IgD-negative memory B cell (primary cell): ENCODE measurements around the gene HDLBP. TPM values are rescaled to one million over a fixed set of nuclear protein-coding genes. Genes with fewer than 3 reads are reported as not detected.

Experiments
- H3K27ac Mint-ChIP-seq, 3 donors: one replicate each; pipeline ENCODE4 v1.8.0; 2020 to 2022; ENCODE audit warnings: mild to moderate bottlenecking in 3 of 3, mixed read lengths in 3 of 3, moderate library complexity in 1 of 3
- H3K27me3 Mint-ChIP-seq: one replicate; pipeline ENCODE4 v1.8.0; 2021; ENCODE audit warnings: mixed read lengths
- H3K36me3 Mint-ChIP-seq: one replicate; pipeline ENCODE4 v1.8.0; 2020; ENCODE audit warnings: mild to moderate bottlenecking, mixed read lengths
- H3K4me1 Mint-ChIP-seq, 3 donors: one replicate each; pipeline ENCODE4 v1.8.0; 2020 to 2022; ENCODE audit warnings: mixed read lengths in 3 of 3, mild to moderate bottlenecking in 1 of 3
- H3K4me3 Mint-ChIP-seq, 4 donors: one replicate each; pipeline ENCODE4 v1.8.0; 2020 to 2022; ENCODE audit warnings: mild to moderate bottlenecking in 4 of 4, mixed read lengths in 4 of 4, moderate library complexity in 3 of 4
- H3K9me3 Mint-ChIP-seq, 3 donors: one replicate each; pipeline ENCODE4 v1.8.0; 2020 to 2021; ENCODE audit warnings: mixed read lengths in 3 of 3, mild to moderate bottlenecking in 1 of 3
- polyA plus RNA-seq: library from polyadenylated mRNA; unstranded; fragments of 300-500 nt; fragmentation: Illumina TruSeq; gene quantifications from one replicate; pipeline ENCODE4 v1.2.3, GENCODE V29; 2021

The HDLBP gene
- polyA plus RNA-seq, 1 donor from 2014 or later, result 55.3 TPM

DNA sequence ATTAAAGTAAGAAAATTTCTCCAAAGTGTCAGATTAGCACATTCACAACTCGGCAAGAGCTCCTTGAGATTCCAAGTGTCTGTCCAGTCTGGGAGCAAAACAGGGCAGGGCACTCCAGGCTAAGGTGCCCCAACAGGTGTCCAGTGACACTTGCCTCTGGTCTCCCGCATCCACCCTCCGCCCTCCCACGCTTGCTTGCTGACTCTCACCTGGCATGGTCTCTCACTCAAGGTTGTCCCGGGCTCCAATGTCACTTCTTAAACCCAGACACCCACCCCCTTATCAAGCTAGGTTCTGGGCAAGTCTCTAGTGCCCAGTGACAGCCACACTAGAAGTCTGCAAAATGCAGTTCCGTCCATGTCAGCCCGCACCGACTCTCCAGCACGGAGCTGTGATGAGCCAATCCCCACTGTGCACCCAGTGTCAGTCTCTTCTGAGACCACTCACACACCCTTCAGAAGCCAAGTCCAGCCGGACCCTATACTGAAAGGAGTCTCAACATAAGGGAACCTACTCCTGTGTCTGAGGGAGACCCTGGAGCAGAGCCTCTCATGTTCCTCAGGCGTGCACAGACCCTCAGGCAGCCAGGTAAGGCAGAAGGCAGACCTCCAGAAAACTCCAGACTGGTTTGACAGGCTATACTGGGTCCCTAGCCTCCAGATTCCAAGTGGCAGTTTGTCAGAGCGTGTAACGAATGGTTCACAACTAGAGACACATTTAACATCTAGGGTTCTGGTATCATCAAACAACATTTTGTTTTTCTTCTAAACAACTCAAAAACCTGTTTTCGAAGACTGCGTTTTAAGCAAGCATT is 45.6 kb downstream of the HDLBP start:
- Mint-ChIP-seq H3K4me3 (peak overlapping the region in 2 of 4 donors; percentile 43 to 99), H3K27ac (peak overlapping the region in 2 of 3 donors; percentile 12 to 75), H3K27me3 (no peaks in the 10 kb centered on the region), H3K9me3 (no peaks in the 10 kb centered on the region), H3K4me1 (peaks cover 20 to 26% (median 21%) of the 10 kb centered on the region in 3 donors), H3K36me3 (no peaks in the 10 kb centered on the region)

DNA sequence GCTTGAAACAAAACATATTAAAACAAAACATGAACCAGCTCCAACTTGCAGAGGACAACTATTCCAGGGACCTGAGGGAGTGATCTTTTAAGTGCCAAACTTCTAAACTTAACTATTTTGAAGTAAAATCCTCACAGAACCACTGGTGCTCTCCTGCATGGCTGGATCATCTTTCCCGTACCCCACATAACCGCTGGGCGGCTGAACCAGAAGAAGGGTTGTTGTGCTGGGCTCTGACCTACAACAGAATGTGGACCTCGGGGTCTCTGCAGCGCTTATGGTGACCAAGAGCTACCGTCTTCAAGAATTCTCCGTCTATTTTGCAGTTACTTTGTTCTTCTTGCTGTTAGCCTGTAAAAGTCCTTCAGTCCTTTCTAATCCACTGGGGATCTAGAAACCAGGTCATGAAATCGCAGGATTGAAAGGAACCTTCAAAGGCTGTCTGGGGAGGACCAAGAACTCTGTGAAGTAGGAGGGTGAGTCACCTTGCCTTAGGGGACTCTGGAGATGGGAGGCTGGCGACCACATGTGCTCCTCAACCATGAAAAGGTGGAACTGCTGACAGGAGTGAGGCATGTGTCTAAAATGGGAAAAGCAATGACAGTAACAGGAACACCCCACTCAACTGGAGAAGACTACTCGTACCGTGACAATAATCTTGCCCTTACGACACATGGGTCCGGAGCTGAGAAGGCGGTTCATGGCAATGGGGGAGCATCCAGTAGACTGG is 46.6 kb downstream of the HDLBP start:
- Mint-ChIP-seq H3K4me3 (peak overlapping the region in 2 of 4 donors; percentile 42 to 99), H3K27ac (peak overlapping the region in 2 of 3 donors; percentile 57 to 74), H3K4me1 (peaks cover 19 to 23% (median 19%) of the 10 kb centered on the region in 3 donors), H3K36me3 (no peaks in the 10 kb centered on the region), H3K27me3 (no peaks in the 10 kb centered on the region), H3K9me3 (no peaks in the 10 kb centered on the region)

DNA sequence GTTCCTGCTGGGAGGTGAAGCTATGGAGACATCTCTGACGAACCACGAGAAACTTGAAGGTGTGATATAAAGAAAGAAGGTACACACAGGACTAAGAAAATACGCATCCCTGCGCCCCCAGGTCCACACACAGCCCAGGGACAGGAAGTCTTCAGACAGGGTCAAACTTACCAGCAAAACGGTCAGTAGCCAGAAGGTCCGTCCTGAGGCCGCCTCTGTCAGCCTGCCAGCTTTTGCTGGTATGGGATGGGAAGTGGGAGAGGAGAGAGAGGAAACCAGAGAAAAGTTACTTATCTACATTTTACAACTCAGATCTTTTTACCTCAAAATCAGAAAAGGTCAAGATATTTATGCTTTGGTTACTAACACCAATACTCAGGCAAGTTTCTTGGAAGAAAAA is 47.2 kb downstream of the HDLBP start:
- H3K4me3 Mint-ChIP-seq, result peak overlapping the region in 1 of 4 donors; percentile 81
- H3K36me3 Mint-ChIP-seq, result no peaks in the 10 kb centered on the region
- peak overlapping the region in 1 of 3 donors; percentile 74 for H3K27ac Mint-ChIP-seq
- no peaks in the 10 kb centered on the region for H3K9me3 Mint-ChIP-seq
- H3K4me1 Mint-ChIP-seq, result peaks cover 14 to 19% (median 17%) of the 10 kb centered on the region in 3 donors
- no peaks in the 10 kb centered on the region for H3K27me3 Mint-ChIP-seq

DNA sequence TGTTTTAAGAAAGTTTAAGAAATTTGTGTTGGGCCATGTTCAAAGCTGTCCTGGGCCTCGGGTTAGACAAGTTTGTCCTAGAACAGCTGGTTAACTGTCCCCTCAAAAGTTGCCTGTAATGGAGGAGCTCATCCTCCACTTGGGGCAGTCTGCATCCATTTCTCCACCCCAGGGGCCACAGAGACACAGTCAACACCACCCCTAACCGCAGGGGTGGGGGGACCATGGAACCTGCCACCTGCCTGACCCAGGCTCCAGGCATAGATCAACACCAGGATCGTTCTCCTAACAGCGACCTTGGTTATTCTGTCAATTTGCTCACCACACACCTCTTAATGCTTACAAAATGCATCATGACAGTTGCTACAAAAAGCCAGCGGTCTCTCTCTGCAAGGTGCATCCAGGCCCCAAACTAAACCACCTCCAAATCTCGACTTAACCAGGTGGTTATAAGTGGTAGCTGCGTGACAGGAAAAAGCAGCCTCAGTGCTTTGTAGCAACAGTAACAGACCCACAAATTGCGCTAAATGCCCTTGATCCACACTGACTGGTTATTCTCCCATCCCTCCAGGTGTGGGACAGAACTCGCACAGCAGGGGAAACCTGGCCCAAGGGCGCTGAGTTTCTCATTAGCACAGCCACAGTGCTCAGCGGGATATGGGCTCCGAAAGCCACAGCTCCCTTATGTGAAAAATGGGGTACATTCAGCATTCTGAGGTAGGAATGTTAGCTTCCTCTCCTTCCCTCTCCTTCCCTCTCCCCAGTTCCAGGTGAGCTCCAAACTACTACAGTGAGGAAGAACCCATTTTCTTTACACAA is 48.0 kb downstream of the HDLBP start:
- Mint-ChIP-seq H3K4me3 (peak overlapping the region in 1 of 4 donors; percentile 81), H3K36me3 (no peaks in the 10 kb centered on the region), H3K4me1 (peaks cover 12 to 18% (median 17%) of the 10 kb centered on the region in 3 donors), H3K27ac (no peak overlapping the region), H3K27me3 (no peaks in the 10 kb centered on the region), H3K9me3 (no peaks in the 10 kb centered on the region)

DNA sequence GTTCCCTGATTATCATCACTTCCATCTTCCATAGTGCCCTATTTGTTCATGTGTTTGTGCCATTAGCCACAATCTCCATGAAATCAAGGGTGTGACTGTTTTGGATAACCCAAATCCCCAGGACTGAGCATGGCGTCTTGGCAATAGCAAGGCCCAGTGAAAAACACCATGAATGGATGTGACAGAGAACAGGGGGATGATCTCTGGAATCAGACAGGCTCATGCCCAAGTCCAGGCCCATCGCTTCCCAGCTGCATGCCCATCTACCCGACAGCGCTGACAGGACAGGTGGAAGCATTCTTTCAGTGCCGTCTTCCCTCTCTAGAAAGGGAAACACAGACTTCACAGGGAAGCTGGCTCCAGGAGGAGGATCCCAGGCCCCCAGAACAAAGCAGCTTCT is 50.0 kb downstream of the HDLBP start:
- no peak overlapping the region for H3K4me3 Mint-ChIP-seq
- H3K9me3 Mint-ChIP-seq, result no peaks in the 10 kb centered on the region
- no peak overlapping the region for H3K27ac Mint-ChIP-seq
- peaks cover 2% of the 10 kb centered on the region for H3K36me3 Mint-ChIP-seq
- H3K27me3 Mint-ChIP-seq, result no peaks in the 10 kb centered on the region
- H3K4me1 Mint-ChIP-seq, result peaks cover 3 to 8% (median 4%) of the 10 kb centered on the region in 3 donors

DNA sequence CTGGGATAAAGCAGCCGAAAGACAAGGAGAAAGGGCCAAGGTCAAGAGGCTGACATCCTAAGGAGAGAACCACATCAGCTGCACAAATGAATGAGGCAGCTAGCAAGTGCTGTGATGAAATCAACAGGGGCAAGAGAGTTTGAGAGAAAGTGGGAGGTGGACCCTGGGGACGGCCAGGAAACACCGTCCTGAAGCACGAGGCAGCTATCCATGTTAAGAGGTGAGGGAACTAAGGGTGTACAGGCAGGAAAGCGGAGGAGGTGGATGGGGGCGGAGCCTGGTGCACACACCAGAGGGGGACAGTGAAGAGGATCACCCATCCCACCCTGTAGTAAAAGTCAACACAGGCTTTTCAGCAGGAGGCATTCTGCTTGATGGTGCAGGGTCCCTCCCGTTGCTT is 52.4 kb downstream of the HDLBP start:
- peaks cover 0 to 9% (median 0%) of the 10 kb centered on the region in 3 donors for H3K4me1 Mint-ChIP-seq
- no peak overlapping the region for H3K4me3 Mint-ChIP-seq
- H3K27ac Mint-ChIP-seq, result peak overlapping the region in 1 of 3 donors; percentile 59
- H3K9me3 Mint-ChIP-seq, result no peaks in the 10 kb centered on the region
- peaks cover 2% of the 10 kb centered on the region for H3K36me3 Mint-ChIP-seq
- no peaks in the 10 kb centered on the region for H3K27me3 Mint-ChIP-seq

DNA sequence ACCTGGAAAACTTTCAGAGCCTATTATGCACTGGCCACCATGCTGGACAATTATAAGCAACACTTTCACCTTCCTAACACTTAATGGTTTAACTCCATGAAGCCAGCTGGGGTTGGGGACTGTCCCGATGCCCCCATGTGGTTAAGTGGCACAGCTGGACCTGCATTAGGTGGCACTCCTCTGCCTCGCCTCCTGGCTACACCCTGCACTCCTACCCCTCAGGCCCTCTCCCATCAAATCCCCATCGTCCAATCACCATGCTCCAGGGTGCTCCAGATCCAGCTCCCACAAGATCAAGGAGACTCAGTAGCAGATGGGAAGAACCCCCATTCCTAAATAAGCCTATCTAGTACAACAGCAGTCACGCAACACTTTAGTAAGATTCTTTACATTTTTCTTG is 53.8 kb downstream of the HDLBP start:
- peaks cover 2% of the 10 kb centered on the region for H3K36me3 Mint-ChIP-seq
- H3K4me3 Mint-ChIP-seq, result no peak overlapping the region
- H3K27ac Mint-ChIP-seq, result peak overlapping the region in 1 of 3 donors; percentile 51
- no peaks in the 10 kb centered on the region for H3K27me3 Mint-ChIP-seq
- peaks cover 0 to 4% (median 0%) of the 10 kb centered on the region in 3 donors for H3K4me1 Mint-ChIP-seq
- H3K9me3 Mint-ChIP-seq, result no peaks in the 10 kb centered on the region

DNA sequence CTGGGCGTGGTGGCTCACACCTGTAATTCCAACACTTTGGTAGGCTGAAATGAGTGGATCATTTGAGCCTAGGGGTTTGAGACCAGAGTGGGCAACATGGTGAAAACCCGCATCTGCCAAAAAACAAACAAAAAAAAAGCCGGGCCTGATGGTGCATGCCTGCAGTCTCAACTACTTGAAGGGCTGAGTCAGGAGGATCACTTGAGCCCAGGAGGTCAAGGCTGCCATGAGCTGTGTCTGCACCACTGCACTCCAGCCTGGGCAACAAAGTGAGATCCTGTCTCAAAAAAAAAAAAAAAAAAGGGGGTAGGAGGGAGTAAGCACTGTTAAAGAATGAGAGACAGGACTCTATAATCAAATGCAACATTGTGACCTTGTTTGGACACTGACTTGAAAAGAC is 54.6 kb downstream of the HDLBP start:
- H3K27ac Mint-ChIP-seq, result peak overlapping the region in 1 of 3 donors; percentile 32
- peaks cover 2% of the 10 kb centered on the region for H3K36me3 Mint-ChIP-seq
- no peaks in the 10 kb centered on the region for H3K9me3 Mint-ChIP-seq
- H3K27me3 Mint-ChIP-seq, result no peaks in the 10 kb centered on the region
- H3K4me3 Mint-ChIP-seq, result no peak overlapping the region
- peaks cover 0 to 4% (median 0%) of the 10 kb centered on the region in 3 donors for H3K4me1 Mint-ChIP-seq

DNA sequence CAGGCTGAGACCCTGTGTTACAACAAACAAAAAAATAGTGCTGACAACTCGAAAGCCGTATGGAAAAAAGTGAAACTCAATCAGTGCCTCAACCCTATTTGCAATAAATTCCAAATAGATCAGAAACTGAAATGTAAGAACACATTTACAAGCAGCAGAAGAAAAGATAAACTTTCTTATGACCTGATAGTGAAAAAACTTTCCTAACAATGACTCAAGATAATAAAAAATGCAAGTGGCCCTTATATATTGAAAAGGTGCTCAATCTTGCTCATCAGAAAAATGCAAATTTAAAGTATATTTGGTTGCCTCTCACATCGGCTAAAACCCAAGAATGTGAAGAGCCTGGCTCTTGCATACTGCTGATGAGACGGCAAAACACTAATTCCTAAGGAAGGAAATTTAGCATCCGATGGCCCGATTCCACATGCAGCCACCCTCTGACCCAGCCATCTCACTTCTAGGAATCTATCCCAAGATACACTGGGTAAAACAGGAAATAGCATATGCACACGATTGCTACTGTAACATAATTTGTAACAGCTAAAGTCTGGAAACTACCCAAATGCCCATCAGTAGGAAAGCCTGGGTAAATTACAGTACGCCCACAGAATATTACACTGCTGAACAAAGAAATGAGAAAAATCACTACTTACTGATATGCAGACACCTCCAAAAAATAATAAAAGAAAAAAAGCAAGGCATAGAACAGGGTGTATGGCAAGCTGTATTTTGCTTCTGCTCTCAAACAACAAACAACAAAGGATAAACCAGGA is 56.8 kb downstream of the HDLBP start:
- Mint-ChIP-seq H3K4me3 (no peak overlapping the region), H3K36me3 (peaks cover 2% of the 10 kb centered on the region), H3K9me3 (no peaks in the 10 kb centered on the region), H3K4me1 (peaks cover 0 to 4% (median 0%) of the 10 kb centered on the region in 3 donors), H3K27ac (no peak overlapping the region), H3K27me3 (no peaks in the 10 kb centered on the region)

DNA sequence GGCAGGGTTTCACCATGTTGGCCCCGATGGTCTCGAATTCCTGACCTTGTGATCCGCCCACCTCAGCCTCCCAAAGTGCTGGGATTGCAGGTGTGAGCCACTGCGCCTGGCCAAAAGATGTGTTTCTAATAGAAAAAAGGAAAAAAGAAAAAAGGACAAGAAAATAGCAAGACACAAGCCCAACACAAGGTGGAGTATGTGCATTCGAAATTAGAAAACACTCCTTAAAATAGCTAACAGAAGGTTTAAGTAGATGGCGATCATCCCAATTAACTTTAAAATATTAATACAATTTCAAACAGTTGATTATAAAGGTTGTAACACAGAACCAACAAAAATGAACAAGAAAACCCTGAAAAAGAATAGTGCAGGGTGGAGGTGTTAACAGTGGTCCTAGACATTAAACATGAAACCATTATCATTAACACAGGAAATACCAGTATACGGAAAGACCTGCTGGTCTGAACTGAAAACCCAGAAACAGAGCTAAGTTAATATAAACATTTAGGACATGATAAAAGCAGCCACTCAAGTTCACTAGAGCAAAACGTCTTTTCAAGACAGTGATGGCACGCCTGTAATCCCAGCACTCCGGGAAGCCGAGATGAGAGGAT is 57.9 kb downstream of the HDLBP start:
- peaks cover 4% of the 10 kb centered on the region for H3K36me3 Mint-ChIP-seq
- H3K4me1 Mint-ChIP-seq, result peaks cover 0 to 2% (median 0%) of the 10 kb centered on the region in 3 donors
- no peaks in the 10 kb centered on the region for H3K9me3 Mint-ChIP-seq

DNA sequence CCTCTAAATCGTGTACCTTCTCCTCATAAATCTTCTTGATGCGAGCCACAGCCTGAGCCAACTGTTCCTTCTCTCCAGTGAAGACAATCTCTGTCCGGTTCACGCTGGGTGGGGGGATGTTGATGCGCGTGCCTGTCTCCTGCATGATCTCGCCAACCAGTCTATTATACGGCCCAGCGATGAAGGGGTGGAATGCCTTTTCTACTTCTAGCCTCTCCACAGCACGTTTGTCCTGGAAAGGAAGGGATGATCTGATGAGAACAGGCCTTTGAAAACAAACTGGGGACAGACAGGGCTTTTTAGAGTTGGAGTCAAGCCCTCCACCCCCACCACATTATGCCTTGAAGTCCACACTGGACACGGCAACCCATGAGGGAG is 59.3 kb downstream of the HDLBP start:
- H3K27me3 Mint-ChIP-seq, result no peaks in the 10 kb centered on the region
- peaks cover 4% of the 10 kb centered on the region for H3K36me3 Mint-ChIP-seq
- peak overlapping the region in 1 of 3 donors; percentile 85 for H3K27ac Mint-ChIP-seq
- no peaks in the 10 kb centered on the region for H3K9me3 Mint-ChIP-seq
- H3K4me1 Mint-ChIP-seq, result peaks cover 0 to 2% (median 0%) of the 10 kb centered on the region in 3 donors
- no peak overlapping the region for H3K4me3 Mint-ChIP-seq

More for the DNA sequence above, 57.9 kb downstream of the HDLBP start:
- no peaks in the 10 kb centered on the region for H3K27me3 Mint-ChIP-seq
- H3K4me3 Mint-ChIP-seq, result no peak overlapping the region
- no peak overlapping the region for H3K27ac Mint-ChIP-seq

DNA sequence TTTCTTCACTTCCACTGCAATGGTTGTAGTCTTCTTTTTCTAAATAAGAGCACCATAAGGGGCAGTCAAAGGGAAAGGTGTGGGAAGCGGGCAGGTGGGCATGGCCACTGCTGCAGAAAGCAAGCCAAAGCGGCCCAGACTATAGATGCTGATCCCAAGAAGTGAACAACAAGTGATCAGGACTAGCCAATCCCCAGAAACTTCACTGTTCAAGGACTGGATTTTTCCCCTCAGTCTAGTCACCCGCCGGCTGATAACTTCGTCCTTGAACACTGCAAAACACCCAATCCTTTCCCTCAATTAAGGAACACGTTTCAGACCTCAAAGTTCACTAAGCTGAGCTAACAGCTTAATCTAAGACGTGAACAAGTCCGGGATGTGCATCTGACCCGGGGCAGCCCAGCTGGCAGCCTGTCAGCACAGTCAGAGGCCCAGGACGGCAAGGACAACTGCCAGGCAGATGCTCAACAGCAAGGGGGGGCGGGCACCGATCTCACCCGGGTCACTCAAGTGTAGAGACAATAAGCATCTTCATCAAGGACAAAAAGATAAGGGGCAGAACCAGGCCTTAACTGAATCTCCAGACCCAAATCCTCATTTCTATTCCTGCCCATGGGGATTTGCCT is 59.8 kb downstream of the HDLBP start:
- Mint-ChIP-seq H3K9me3 (no peaks in the 10 kb centered on the region), H3K36me3 (peaks cover 4% of the 10 kb centered on the region), H3K4me1 (peaks cover 0 to 2% (median 0%) of the 10 kb centered on the region in 3 donors), H3K4me3 (no peak overlapping the region), H3K27ac (no peak overlapping the region), H3K27me3 (no peaks in the 10 kb centered on the region)

DNA sequence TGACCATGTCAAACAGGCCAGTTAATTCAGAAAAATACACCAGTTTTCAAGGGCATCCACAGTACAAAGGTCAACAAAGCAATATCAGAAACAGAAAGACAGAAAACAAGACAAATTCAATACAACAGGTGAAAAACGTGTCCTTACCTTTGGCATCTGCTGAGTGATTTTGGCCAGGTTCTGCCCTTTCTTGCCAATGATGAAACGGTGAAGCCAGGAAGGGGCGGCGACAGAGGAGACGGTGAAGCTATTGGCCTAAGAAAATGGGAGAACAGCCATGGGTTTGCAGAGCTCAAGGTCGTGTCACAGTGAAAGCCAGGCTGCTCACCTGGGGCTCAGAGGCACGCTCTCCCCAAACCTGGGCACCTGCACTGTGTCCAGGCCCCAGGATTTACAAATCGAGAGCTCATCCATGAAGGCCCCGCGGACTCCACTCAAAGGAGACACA is 60.5 kb downstream of the HDLBP start:
- H3K4me3 Mint-ChIP-seq, result no peak overlapping the region
- H3K4me1 Mint-ChIP-seq, result peaks cover 0 to 2% (median 0%) of the 10 kb centered on the region in 3 donors
- H3K36me3 Mint-ChIP-seq, result peaks cover 4% of the 10 kb centered on the region
- no peaks in the 10 kb centered on the region for H3K9me3 Mint-ChIP-seq
- H3K27ac Mint-ChIP-seq, result peak overlapping the region in 1 of 3 donors; percentile 47
- no peaks in the 10 kb centered on the region for H3K27me3 Mint-ChIP-seq
